GM19025 (cell line): ENCODE measurements around the gene RHOBTB1.

Experiments
- ATAC-seq: cut with Tn5 transposase; IDR thresholded peaks from one replicate; pipeline ENCODE4 v1.9.1; 2021; ENCODE audit warnings: mild to moderate bottlenecking, low read depth, moderate library complexity; ENCODE audit not compliant: unreplicated experiment

Gene RHOBTB1

GRCh38 chr10:60828489-60828852 is 115.5 kb downstream of the RHOBTB1 start:
- ATAC-seq = no peak

GRCh38 chr10:60827791-60828488 is 116.0 kb downstream of the RHOBTB1 start:
- no peak for ATAC-seq

- no peak for ATAC-seq
Observed at GRCh38 chr10:60825520-60825919, 118.5 kb downstream of the RHOBTB1 start.

GRCh38 chr10:60823324-60823723 is 120.7 kb downstream of the RHOBTB1 start:
- no peak for ATAC-seq

- no peak for ATAC-seq
Observed at GRCh38 chr10:60822809-60823208, 121.2 kb downstream of the RHOBTB1 start.

- ATAC-seq = no peak
Observed at GRCh38 chr10:60821656-60822055, 122.3 kb downstream of the RHOBTB1 start.

- ATAC-seq = no peak
Observed at GRCh38 chr10:60820093-60820754, 123.8 kb downstream of the RHOBTB1 start.
